GM12878 (cell line): Measurements from ENCODE around the gene BIRC3. TPM values are rescaled to one million over a fixed set of nuclear protein-coding genes. Genes with fewer than 3 reads are reported as not detected.
A peak's percentile ranks its signal among the peaks of the same experiment; 100 is the strongest.

Experiments
- ATAC-seq: fragments of 200-7000 bp; cut with Tn5 transposase; 3 replicates; pipeline ENCODE4 v1.9.1; 2020; ENCODE audit warnings: mild to moderate bottlenecking, moderate library complexity
- BruUV-seq: library from RNA; stranded (reverse); fragments of 400-500 nt; replicated peaks from 2 replicates; lab custom pipeline; 2021; lab: Mats Ljungman, UMichigan
- CTCF ChIA-PET: fragments of 300-600 bp; sonication (Branson Sonifier 250); formaldehyde crosslinking; extraction: SDS; loops from one replicate; lab custom pipeline; 2021; ENCODE audit warnings: inconsistent platforms; lab: Yijun Ruan, JAX
- POLR2A ChIA-PET: fragments of 350-600 bp; formaldehyde crosslinking; extraction: SDS; loops from one replicate; lab custom pipeline; 2021; ENCODE audit warnings: inconsistent platforms; lab: Charles Lee
- RAD21 ChIA-PET: fragments of 300-600 bp; sonication (Branson Sonifier 250); formaldehyde crosslinking; loops from one replicate; lab custom pipeline; 2023; ENCODE audit warnings: antibody characterized with exemption; ENCODE audit not compliant: unreplicated experiment; lab: Charles Lee
- SMC1A ChIA-PET: fragments of 300-600 bp; sonication (Branson Sonifier 250); formaldehyde crosslinking; loops from one replicate; lab custom pipeline; 2023; ENCODE audit not compliant: unreplicated experiment, uncharacterized antibody; lab: Charles Lee
- DNase-seq: peaks from one replicate; pipeline ENCODE4 v3.0.0-alpha.2; 2011; ENCODE audit warnings: low read depth, low spot score
- FAIRE-seq: peaks from 3 replicates; lab custom pipeline; 2011; peaks lifted over from hg19 to GRCh38; lab: Jason Lieb, UNC
- H2AFZ ChIP-seq: 2 replicates; pipeline ENCODE4 v1.6.0; 2011; ENCODE audit warnings: low read depth, low read length, control low read depth; ENCODE audit not compliant: control insufficient read depth
- H3K27ac ChIP-seq: 2 replicates; pipeline ENCODE4 v1.5.1; 2011; ENCODE audit warnings: control low read depth; ENCODE audit not compliant: control insufficient read depth, insufficient read depth
- H3K27me3 ChIP-seq, 2 experiments: replicated peaks in 1 of 2; 2 replicates each; pipeline versions ENCODE4 v1.6.0 to v1.6.1; 2011; ENCODE audit warnings: low read length in 1 of 2; ENCODE audit not compliant: control insufficient read depth in 2 of 2, insufficient read depth in 2 of 2
- H3K36me3 ChIP-seq, 2 experiments: 2 replicates each; pipeline ENCODE4 v1.5.1; 2011; ENCODE audit warnings: low read length in 1 of 2; ENCODE audit not compliant: control insufficient read depth in 2 of 2, insufficient read depth in 2 of 2
- H3K4me1 ChIP-seq: 2 replicates; pipeline ENCODE4 v1.6.1; 2011; ENCODE audit warnings: mild to moderate bottlenecking, low read length, moderate library complexity, mixed read lengths; ENCODE audit not compliant: control insufficient read depth, insufficient read depth
- H3K4me2 ChIP-seq: 2 replicates; pipeline ENCODE4 v1.6.0; 2011; ENCODE audit warnings: control low read depth; ENCODE audit not compliant: control insufficient read depth, insufficient read depth
- H3K4me3 ChIP-seq: fragments of 200-600 bp; sonication (generic); 2 replicates; pipeline ENCODE4 v1.5.1; 2016
- H3K79me2 ChIP-seq: 2 replicates; pipeline ENCODE4 v1.6.0; 2011; ENCODE audit warnings: low read length; ENCODE audit not compliant: control insufficient read depth, insufficient read depth
- H3K9ac ChIP-seq: 2 replicates; pipeline ENCODE4 v1.8.0; 2011; ENCODE audit warnings: low read length, control low read depth, mixed read lengths; ENCODE audit not compliant: control insufficient read depth, insufficient read depth
- H3K9me3 ChIP-seq: replicated peaks from 3 replicates; pipeline ENCODE4 v1.5.1; 2011; ENCODE audit warnings: mild to moderate bottlenecking, low read length; ENCODE audit not compliant: control insufficient read depth, insufficient read depth
- H4K20me1 ChIP-seq: 2 replicates; pipeline ENCODE4 v1.6.0; 2011; ENCODE audit not compliant: control insufficient read depth, insufficient read depth
- BCL11A ChIP-seq: IDR thresholded peaks from 2 replicates; pipeline ENCODE4 v1.6.1; 2011; ENCODE audit warnings: low read depth, low read length
- CBX5 ChIP-seq: sonication (generic); IDR thresholded peaks from 2 replicates; pipeline ENCODE4 v1.6.1; 2016; ENCODE audit warnings: low read depth, moderate library complexity, mild to moderate bottlenecking, inconsistent platforms
- CEBPB ChIP-seq, 2 experiments: fragments of 150-350 bp in 1 of 2; IDR thresholded peaks; 2 replicates each; pipeline ENCODE4 v1.6.1; 2012 to 2014; ENCODE audit warnings: low read depth in 2 of 2, low read length in 2 of 2, borderline replicate concordance in 1 of 2, inconsistent platforms in 1 of 2
- E2F8 ChIP-seq: fragments of 450-650 bp; IDR thresholded peaks from 2 replicates; pipeline ENCODE4 v1.6.1; 2018; ENCODE audit warnings: mild to moderate bottlenecking, low read depth, moderate library complexity; ENCODE audit not compliant: partially characterized antibody
- KAT2A ChIP-seq: conservative IDR thresholded peaks from 2 replicates; pipeline ENCODE4 v1.6.1; 2011; ENCODE audit warnings: low read depth, low read length; ENCODE audit not compliant: control insufficient read depth
- MEF2A ChIP-seq: IDR thresholded peaks from 2 replicates; pipeline ENCODE4 v1.6.1; 2011; ENCODE audit warnings: low read depth, mild to moderate bottlenecking, low read length, moderate library complexity; ENCODE audit not compliant: insufficient read depth
- NBN ChIP-seq: fragments of 450-650 bp; IDR thresholded peaks from 2 replicates; pipeline ENCODE4 v1.6.1; 2016
- NR2F1 ChIP-seq: fragments of 450-650 bp; conservative IDR thresholded peaks from 2 replicates; pipeline ENCODE4 v1.6.1; 2017; ENCODE audit warnings: mild to moderate bottlenecking
- PKNOX1 ChIP-seq: fragments of 450-650 bp; IDR thresholded peaks from 2 replicates; pipeline ENCODE4 v1.6.1; 2016; ENCODE audit warnings: mild to moderate bottlenecking
- PML ChIP-seq: IDR thresholded peaks from 2 replicates; pipeline ENCODE4 v1.6.1; 2012; ENCODE audit warnings: low read length, inconsistent platforms
- POLR2AphosphoS5 ChIP-seq: IDR thresholded peaks from 2 replicates; pipeline ENCODE4 v1.6.1; 2011; ENCODE audit warnings: mild to moderate bottlenecking, low read length, inconsistent platforms
- SMC3 ChIP-seq: IDR thresholded peaks from 2 replicates; pipeline ENCODE4 v1.6.1; 2011; ENCODE audit warnings: low read length, improper control_type of control experiment, borderline replicate concordance
- ZNF274 ChIP-seq: IDR thresholded peaks from one replicate; pipeline ENCODE4 v1.8.0; 2011; ENCODE audit not compliant: insufficient read length, insufficient read depth
- ZSCAN29 ChIP-seq: fragments of 450-650 bp; IDR thresholded peaks from 2 replicates; pipeline ENCODE4 v1.6.1; 2017; ENCODE audit warnings: mild to moderate bottlenecking, moderate library complexity
- WGBS: methylation state at CpG from one replicate; pipeline ENCODE4 v1.1.6; 2016; ENCODE audit warnings: low lambda C conversion rate; ENCODE audit not compliant: insufficient replicate concordance, insufficient coverage; ENCODE audit errors: missing lambda C conversion rate; 5-methylcytosine and 5-hydroxymethylcytosine counted together
- in situ Hi-C: fragments of 300-500 bp; cut with MboI; formaldehyde crosslinking; loops from 9 replicates; pipeline ENCODE4 v1.14.3; 2018; ENCODE audit warnings: mixed read lengths
- intact Hi-C: fragments of 100-400 bp; cut with micrococcal nuclease; formaldehyde crosslinking; loops from one replicate; pipeline ENCODE4 v1.14.2; 2022; ENCODE audit not compliant: unreplicated experiment
- polyA plus RNA-seq, 11 experiments: library from polyadenylated mRNA; depleted of rRNA in 4 of 11; unstranded in 6 of 11; stranded (reverse) in 5 of 11; fragments of >200 nt; fragmentation: Nextera tagmentation in 4 of 11; fragmentation: Illumina TruSeq in 1 of 11; extraction: Ambion mirVana in 4 of 11; extraction: Trizol in 1 of 11; gene quantifications; 1 replicate in 1 of 11; 2 replicates in 10 of 11; pipeline versions ENCODE4 v1.2.1 to v1.2.3, GENCODE V29; 2011 to 2016; ENCODE audit warnings: inconsistent platforms in 2 of 11, missing spikeins in 2 of 11, low read depth in 1 of 11
- total RNA-seq, 4 experiments: library from RNA; depleted of rRNA in 3 of 4; stranded (reverse); fragments of >200 nt in 3 of 4; fragmentation: Illumina TruSeq in 1 of 4; extraction: Trizol in 1 of 4; gene quantifications; 2 replicates each; pipeline versions ENCODE4 v1.2.1 to v1.2.3, GENCODE V29; 2013 to 2021
- TF ChIP-seq, protein P1 (sequence below): fragments of 450-650 bp; formaldehyde crosslinking; IDR thresholded peaks from 2 replicates; pipeline ENCODE4 v1.4.0; 2020; ENCODE audit warnings: mild to moderate bottlenecking, moderate library complexity

Gene BIRC3
- total and polyA plus RNA-seq, 10 of the 15 experiments (the other 5 are each of a cell fraction or from before 2014, with no cell fraction given), result 42.1 to 351 (median 83.7) TPM

DNA sequence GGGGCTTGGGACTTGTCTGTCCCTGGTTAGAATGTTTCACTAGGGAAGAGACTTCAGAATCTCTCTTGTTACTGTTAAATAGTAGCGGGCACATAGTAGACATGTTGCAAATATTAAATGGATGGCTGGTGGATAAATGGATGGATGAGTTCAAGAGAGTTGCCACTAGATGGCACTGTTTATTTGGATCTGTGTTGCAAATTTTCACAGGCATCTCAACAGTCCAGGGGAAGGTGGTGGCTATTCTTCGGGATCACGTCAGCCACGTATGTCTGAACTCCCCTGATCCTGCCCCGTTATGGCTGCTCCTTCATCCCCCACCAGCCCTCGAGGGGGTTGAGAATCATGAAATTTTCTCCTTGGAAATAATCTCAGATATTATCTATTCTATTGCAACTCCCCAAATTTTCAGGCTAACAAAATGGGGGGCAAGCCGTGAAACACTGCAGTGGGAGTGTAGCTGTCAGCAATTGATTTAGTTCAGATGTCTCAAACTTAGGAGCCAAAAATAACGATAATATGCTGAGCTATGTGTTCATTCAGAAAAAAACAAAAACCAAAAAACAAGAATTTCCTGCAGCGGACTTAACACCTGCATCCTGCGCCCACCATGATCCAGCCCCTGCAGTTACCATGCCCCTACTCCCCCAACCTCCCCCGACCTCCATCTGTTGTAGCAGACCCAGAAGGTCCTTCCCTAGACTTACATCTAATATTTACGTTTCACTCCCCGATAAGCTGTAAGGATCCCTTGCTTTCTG is 29.1 kb upstream of the BIRC3 start (continued):
- TF ChIP-seq PML (no peak), CEBPB (IDR thresholded peaks at IDR 0.05; ENCODE audit: borderline replicate concordance in 1 of 2, low read depth in 2 of 2, low read length in 2 of 2) (no peak), ZSCAN29 (no peak), MEF2A (no peak), PKNOX1 (no peak)

DNA sequence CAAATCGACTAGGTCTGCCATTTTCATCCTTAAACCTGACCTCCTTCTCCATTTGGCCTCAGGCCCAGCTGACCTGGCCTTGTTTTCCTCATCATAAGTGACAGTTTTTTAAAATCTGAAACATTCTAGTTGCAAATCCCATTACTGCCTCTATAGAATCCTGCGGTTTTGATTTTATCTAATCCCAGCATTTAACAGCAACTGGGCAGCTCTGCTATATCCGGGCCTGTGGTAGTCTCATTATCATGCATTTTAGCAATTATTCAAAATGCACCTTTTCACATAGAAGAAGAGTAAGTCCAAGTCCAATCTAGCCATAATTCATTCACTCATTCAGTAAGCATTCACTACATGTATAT is 28.6 kb upstream of the BIRC3 start:
- Histone ChIP-seq H3K79me2 (no peaks in the 10 kb centered on the region), H3K4me1 (no peaks in the 10 kb centered on the region), H4K20me1 (no peaks in the 10 kb centered on the region), H2AFZ (no peak overlapping the region), H3K36me3 (no peaks in the 10 kb centered on the region), H3K27me3 (no peaks in the 10 kb centered on the region), H3K9me3 (no peaks in the 10 kb centered on the region), H3K4me2 (peak overlapping the region; percentile 17; the same call in 1 of the 2 replicates), H3K27ac (no peak overlapping the region), H3K4me3 (no peak overlapping the region), H3K9ac (no peak overlapping the region)
- intact Hi-C loops (loop anchor here (1.0 to 2.0 kb wide), 5 partner anchors 53 to 378 kb away; no protein-coding TSS in a partner anchor), in situ Hi-C loops (loop anchor here (5.0 kb wide), 2 partner anchors 54 to 324 kb away; no protein-coding TSS in a partner anchor)
- POLR2A ChIA-PET, result interaction anchor here (0.6 to 2.4 kb wide), 5 partner anchors 20 to 324 kb away, joined by 3 to 6 read pairs (median 3); no protein-coding TSS in a partner anchor
- ATAC-seq (no peak), FAIRE-seq (no peak), DNase-seq (no peak)
- RAD21 ChIA-PET, result interaction anchor here (0.7 to 9.8 kb wide), 18 partner anchors 9 to 377 kb away, joined by 3 to 169 read pairs (median 5); no protein-coding TSS in a partner anchor
- SMC1A ChIA-PET, result interaction anchor here (0.6 to 14.6 kb wide), 25 partner anchors 9 to 386 kb away, joined by 3 to 255 read pairs (median 7); partner anchors contain the start of gene BIRC3
- CTCF ChIA-PET, result interaction anchor here (0.7 to 10.9 kb wide), 30 partner anchors 9 to 377 kb away, joined by 3 to 273 read pairs (median 5); no protein-coding TSS in a partner anchor
- BruUV-seq, result no TSS peak
- 76% methylated on average over 3 of the region's 3 CpGs for WGBS
- no peak for TF ChIP-seq POLR2AphosphoS5
- no peak for TF ChIP-seq E2F8
- no peak for TF ChIP-seq BCL11A
- TF ChIP-seq NR2F1, result no peak
- no peak for TF ChIP-seq KAT2A
- no peak for TF ChIP-seq CBX5
- TF ChIP-seq NBN, result no peak
- TF ChIP-seq, protein P1, sequence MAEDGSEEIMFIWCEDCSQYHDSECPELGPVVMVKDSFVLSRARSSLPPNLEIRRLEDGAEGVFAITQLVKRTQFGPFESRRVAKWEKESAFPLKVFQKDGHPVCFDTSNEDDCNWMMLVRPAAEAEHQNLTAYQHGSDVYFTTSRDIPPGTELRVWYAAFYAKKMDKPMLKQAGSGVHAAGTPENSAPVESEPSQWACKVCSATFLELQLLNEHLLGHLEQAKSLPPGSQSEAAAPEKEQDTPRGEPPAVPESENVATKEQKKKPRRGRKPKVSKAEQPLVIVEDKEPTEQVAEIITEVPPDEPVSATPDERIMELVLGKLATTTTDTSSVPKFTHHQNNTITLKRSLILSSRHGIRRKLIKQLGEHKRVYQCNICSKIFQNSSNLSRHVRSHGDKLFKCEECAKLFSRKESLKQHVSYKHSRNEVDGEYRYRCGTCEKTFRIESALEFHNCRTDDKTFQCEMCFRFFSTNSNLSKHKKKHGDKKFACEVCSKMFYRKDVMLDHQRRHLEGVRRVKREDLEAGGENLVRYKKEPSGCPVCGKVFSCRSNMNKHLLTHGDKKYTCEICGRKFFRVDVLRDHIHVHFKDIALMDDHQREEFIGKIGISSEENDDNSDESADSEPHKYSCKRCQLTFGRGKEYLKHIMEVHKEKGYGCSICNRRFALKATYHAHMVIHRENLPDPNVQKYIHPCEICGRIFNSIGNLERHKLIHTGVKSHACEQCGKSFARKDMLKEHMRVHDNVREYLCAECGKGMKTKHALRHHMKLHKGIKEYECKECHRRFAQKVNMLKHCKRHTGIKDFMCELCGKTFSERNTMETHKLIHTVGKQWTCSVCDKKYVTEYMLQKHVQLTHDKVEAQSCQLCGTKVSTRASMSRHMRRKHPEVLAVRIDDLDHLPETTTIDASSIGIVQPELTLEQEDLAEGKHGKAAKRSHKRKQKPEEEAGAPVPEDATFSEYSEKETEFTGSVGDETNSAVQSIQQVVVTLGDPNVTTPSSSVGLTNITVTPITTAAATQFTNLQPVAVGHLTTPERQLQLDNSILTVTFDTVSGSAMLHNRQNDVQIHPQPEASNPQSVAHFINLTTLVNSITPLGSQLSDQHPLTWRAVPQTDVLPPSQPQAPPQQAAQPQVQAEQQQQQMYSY (CRISPR knock-in tag), result no peak
- TF ChIP-seq SMC3, result no peak
- TF ChIP-seq ZNF274, result no peak
